GM21717 (cell line): Measurements from ENCODE around the gene ARHGAP6.

Experiments
- ATAC-seq: cut with Tn5 transposase; IDR thresholded peaks from one replicate; pipeline ENCODE4 v1.9.1; 2021; ENCODE audit warnings: mild to moderate bottlenecking, moderate library complexity; ENCODE audit not compliant: unreplicated experiment

The ARHGAP6 gene

DNA sequence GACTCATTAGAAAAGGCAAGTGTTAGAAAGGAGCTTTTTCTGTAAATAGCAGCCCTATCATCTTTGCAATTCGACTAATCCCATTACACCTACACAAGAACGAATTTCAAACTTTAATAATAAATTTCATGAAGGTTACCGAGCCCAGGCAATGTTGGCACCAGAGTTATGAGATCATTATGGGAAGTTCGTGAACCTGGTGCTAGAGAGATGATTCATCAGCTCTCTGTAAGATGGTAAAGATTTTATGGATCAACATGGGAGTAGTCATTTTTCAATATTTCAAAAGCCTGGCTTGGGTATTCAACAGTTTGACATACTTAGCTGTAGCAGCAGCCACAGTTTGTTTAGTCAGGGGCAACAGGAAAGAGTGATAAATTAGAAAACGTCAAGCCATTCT is 336.7 kb downstream of the ARHGAP6 start:
- ATAC-seq = no peak

DNA sequence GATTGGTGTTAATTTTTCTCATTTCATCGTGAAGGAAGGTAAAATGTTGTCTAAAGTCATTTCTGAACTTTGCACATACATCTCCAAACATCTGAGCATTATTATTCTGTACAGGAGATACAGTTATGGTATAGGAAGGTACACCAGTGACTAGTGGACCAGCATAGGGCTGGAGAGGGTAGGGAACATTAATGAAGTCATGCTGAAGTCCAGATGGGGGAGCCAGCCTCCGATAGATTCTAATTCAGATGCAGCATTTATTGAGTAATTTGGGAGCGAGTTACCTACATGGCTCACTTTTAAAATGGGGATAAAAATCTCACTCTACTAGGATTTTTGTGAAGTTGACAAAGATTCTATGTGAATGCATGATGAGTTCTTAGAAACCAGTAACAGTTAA is 337.6 kb downstream of the ARHGAP6 start:
- no peak for ATAC-seq

DNA sequence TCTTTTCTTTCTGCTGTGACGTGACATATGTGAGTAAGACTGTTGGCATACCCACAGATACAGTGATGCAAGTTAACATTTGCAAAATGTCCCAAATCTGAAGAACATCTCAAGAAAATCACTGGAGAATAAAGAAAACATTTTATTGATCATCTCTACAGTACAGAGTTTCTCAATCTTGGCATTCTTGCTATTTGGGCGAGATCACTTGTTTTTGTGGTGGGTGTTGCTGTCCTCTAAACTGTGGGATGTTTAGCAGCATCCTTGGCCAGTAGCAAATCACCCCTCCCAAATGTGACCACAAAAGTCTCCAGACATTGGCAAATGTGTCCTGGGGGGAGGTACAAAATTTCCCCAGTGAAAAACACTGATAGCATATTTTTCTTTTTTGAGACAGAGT is 343.7 kb downstream of the ARHGAP6 start:
- no peak for ATAC-seq

DNA sequence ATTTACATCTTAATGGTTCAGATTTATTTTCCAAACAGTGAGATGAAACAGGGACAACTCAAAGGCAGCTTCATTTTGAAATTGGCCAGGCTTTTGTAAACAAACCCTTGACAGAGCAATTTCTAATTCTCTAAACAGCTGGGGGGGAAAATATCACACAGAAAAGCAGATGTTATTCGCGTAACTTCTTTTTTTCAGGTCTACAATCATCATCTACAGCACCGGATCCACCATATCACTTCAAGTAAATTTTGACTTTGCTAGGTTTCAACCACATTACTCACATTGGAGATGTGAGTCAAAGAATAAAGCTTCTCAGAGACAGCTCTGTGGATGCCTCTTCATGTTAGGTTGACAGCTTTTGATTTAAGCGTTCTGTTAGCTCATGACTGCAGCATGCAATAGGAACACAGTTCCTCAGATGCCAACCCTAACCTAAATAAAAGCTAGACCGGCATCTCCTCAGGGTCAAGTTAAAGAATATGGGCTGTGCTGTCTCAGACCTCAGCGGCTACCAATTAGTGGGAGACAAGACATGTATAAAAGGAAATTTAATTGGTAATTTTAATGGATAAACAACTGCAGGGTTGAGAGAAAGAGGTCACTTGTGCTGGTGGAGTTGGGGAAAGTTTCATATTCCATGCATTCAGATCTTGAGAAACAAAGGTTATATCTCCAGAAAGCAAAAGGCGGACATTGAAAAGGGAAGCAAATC is 345.8 kb downstream of the ARHGAP6 start:
- ATAC-seq = no peak

DNA sequence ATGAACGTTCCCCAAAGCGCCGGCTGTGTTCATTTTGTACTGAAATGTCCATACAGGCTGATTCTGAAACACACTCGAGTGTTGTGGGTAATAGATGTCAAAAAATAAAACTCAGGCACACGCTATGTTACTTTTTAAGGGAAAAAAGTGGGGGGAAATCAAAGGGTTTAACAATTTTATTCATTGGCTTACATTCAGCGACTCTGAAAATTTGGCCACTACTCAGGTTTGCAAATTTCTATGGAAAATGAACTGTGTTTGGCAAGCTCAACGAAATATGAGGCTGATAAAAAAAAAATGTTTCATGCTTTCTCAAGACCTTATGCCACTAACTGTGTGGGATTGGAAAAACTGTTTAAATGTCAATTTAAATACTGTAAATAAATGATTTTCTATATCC is 354.0 kb downstream of the ARHGAP6 start:
- no peak for ATAC-seq

DNA sequence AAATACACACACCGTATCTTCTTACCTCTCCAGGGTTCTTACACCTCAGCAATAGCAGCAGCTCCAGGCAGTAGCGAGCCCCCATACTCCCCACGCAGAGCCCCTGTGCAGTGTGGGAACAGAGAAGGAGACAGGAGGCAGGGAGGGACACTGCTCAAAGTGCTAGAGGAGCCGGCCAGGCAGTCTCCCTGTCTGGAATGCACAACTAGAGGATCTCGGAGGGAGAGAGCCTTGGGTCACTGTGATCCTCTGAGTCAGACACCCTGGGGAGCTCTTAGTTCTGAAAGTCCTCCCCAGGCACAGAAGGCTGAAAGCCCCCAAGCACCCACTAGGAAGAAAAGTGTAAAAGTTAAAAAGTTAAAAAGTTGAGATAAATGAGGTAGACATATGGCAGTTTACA is 356.5 kb downstream of the ARHGAP6 start:
- ATAC-seq = no peak

DNA sequence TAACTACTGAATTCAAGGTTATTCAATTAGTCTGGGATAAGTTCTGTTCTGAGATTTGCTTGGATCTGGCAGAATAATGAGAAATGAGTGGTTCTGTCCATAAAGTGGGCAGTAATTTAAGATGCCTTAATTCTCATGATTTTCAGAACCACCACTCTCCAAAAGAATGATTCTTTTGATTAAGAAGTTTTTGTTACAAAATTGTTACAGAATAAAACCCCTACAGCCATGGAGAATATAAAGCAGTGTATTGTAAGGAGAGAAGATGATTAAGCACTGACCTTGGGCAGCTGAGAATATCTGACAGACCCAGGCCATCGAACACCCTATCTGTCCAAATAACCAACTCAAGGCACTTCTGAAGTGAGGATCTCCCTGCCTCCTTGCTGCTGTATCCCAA is 360.1 kb downstream of the ARHGAP6 start:
- ATAC-seq = no peak

DNA sequence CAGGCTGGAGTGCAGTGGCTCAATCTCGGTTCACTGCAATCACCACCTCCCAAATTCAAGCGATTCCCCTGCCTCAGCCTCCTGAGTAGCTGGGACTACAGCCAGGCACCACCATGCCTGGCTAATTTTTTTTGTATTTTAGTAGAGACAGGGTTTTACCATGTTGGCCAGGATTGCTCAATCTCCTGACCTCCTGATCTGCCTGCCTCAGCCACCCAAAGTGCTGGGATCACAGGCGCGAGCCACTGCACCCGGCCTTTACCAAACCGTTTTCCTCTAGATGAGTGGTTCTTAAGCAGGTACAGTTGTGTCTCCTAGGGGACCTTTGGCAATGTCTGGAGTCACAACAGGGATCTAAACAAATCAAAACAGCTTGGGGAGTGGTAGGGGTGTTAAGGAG is 360.9 kb downstream of the ARHGAP6 start:
- ATAC-seq = no peak

DNA sequence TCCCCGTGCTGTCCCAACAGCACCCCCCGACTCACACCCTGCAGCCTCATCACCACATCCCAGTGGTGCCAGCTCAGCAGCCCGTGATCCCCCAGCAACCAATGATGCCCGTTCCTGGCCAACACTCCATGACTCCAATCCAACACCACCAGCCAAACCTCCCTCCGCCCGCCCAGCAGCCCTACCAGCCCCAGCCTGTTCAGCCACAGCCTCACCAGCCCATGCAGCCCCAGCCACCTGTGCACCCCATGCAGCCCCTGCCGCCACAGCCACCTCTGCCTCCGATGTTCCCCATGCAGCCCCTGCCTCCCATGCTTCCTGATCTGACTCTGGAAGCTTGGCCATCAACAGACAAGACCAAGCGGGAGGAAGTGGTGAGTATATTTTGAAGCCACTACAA is 367.1 kb downstream of the ARHGAP6 start:
- no peak for ATAC-seq

DNA sequence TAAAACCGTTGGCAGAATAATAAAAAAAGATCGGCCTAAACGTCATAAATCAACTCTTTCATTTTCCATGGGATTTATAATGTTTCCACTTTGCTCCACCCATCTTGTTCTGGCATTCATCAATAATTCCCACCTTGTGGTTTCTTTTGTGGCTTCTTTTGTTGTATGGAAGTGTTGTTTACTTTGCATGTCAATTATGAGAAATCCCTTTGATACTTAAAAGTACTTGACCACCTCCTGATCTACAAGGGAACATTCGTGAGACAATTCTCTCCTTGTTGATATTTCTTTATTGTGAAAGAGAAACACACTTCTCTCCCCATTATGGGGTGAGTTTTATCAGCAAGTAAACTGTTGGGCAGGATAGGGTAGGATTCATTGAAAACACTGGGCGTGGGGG is 369.7 kb downstream of the ARHGAP6 start:
- ATAC-seq = no peak

DNA sequence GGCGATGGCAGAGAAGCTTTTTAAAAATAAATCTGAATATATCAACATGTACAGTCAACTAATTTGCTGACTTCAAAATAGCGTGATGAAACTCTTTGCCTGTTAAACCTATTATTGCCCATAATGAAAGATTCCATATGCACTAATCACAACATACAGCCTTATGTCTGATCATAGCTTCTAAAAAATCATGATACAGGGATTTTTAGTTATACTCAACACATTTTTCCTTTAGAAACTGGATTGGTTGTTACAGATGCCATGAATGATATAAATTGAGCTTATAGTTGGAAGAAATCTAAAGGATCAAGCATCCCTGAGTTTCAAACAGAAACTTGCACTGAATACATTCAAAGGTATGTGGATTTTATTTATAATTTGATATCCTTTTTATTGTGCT is 372.6 kb downstream of the ARHGAP6 start, which contains the start of gene AMELX:
TSS of gene AMELX (plus strand) at position 301 of the 400 bp plus-strand sequence. CDS start 1,376 bp downstream, outside the sequence.
- ATAC-seq = no peak

DNA sequence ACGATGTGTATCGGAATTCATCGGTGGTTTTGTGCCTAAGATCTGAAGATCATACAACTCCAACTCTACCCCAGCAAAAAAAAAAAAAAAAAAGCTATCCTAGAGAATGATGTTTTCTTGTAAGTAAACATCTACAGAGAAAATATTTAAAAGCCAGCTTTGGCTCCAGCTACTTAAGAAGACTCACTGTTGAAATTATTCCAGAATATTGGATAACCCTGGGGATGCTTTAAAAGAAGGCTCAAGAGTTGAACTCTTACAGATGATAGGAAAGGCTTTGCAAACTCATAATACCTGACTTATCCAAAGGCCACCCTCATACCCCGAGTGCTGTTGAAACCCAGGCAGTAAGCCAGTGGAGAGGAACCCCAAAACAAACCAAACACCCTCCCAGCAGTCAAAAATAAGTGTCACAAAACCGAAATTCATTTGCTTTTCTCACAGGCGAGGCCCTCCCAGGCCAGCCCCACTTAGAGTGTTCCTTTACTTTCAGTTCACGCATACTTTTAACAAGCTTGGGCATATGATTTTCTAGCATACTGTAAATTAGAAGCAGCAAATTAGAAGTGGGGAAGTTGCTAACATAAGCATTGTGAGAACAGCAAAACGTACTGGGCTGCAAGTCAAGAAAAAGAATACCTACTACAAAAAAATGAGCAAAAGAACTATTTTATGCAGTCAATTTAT is 375.2 kb downstream of the ARHGAP6 start:
- ATAC-seq = no peak

DNA sequence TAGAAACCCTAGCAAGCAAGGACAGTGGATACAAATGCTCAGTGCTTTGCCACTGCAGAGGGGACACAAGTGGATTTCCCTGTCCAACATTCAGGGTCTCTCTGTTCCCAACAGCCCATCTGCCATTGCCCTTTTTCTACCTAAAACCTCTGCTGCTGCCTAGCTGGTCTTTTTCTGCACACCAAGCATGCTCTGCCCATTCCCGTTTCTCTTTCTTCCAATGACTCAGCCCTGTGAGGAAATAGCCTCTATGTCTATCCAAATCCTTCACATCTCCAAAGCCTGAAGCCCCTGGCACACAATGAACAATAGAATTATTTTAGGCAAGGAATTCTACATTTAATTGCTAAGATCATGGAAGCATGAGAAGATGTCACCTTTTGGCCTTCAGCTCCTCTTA is 378.2 kb downstream of the ARHGAP6 start:
- no peak for ATAC-seq

DNA sequence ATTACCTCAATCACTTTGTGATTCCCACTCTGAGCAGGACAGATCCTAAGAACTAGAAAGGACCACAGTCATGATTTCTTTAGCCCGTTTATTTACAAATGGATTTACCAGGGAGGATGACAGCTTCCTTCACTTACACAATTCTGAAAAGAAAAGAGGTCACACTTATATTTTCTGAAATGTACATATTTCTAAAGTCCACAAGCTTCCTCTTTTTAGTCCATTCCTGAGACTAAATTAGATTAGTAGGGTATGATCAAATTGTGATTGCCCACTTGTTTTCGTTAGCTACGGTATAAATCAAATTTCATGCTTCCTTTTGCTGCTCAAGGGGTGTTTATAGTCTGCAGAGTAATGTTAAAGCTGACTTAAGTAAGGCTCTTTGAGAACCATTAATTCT is 380.1 kb downstream of the ARHGAP6 start:
- no peak for ATAC-seq

DNA sequence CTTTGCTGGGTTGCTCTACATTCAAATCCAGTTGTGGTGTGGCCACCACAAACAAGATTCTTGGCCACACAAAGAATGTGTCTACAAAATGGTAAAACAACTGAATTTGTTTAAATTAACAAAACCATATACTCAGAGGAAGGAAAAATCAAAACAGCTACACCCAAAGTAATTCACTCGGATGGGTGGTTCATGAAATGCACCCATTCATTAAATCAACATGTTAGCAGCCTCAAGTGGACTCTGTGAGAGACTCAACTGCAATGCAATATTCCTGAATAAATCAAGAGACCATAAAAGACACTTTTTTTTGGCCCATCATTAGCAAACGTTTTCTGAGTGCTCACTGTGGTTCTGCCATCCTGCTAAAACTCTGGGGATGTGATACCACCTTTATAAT is 383.7 kb downstream of the ARHGAP6 start:
- no peak for ATAC-seq

DNA sequence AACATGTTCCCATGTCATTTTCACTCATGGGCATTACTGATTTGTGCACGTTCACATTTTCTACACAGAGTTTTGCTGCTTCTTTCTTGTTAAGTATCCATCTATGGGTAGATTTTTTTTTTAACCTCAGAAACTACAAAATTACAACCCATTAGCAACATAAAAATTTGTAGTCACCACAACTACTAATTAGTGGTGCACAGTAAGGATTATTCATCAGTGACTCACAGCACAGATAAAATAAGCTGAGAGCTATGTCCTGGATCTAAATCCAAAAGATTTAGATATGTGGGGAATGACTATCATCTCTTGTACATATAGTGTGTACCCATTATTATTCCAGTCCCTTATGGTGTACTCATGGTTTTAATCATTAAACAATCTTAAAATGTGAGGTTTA is 392.2 kb downstream of the ARHGAP6 start:
- no peak for ATAC-seq

DNA sequence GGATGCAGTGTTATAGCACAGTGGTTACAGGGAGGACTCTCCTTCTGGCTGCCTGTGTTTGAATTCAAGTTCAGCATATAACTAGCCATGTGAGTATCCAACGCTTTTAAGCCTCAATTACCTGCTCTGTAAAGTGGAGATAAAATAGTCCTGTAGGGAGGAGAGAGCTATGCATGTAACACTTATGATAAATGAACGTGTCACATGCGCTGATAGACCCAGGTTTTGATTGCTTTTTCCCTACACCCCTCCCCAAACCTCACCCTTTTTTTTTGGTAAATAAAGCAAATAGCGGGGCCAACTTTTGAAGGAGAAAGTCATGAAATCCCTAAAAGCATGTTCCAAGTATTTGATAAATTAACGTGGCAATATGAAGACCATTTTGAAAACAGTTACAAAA is 392.9 kb downstream of the ARHGAP6 start:
- no peak for ATAC-seq

DNA sequence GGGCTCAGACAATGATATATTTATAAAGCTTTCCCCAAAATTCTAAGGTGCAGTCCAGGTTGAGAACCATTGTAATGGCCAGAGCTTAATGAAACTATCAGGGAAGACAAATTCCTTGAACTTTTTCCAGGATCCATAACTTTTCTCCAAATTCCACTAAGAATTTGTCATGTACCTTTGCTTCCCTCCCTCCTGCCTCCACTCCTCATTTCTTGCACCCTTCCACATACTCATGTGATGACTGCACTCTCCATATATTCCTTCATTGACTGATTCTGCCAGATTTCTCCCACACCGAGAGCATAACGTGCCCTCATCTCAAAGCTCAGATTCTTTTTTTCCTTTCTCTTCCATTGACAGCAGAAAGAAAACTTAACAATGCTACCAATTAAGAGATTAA is 393.4 kb downstream of the ARHGAP6 start:
- no peak for ATAC-seq

DNA sequence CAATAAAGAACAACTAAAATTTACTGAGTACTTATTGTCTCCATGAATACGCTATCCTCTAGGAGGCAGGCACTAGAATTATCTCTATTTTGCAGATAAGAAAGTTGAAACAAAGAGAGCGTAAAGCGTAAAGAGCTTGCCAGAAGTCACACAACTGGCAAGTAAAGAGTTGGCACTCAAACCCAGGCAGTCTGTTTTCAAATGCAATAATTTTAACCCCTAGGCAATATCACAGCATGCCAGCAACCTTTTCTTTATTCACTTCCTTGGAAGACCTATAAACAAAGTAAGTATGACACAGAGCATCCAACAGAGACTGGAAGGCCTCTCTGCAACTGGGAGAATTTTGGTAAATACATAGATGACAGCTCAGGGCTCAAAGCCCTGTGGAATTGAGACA is 395.7 kb downstream of the ARHGAP6 start:
- no peak for ATAC-seq

DNA sequence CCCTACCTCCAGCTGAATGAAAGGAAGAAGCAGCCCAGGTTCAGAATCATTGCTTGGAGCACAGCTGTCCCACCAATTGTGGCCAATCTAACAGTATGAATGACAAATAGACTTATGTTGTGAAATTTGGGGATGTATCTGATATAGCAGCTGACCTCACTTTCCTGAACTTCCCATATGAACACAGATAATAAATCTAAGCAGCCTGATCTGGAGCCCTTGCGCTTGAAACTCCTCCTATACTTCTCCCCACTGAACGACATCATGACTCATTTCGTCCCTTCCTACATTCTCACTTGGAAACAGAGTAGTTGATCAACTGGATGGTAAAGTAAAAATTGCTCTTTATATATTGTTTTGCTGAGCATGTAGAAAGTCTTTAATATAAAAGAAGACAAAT is 396.7 kb downstream of the ARHGAP6 start:
- no peak for ATAC-seq

DNA sequence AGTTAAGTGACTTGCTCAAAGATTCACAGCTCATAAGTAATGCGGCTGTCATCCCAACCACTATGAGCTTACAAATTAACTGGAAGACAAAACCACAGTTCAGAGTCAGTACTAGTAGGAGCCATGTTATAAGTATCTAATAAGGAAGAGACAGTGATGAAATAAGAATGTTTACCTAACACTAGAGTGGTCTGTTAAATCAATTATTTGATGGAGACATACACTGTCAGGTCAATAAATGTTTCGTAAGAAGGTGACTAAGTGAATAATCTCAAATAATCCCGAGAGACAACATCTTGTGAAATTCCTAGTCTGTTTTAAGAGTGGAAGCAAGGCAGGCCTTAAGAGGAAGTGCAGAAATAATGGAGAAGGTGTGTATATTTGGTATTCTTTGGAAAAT is 398.3 kb downstream of the ARHGAP6 start:
- ATAC-seq = no peak

DNA sequence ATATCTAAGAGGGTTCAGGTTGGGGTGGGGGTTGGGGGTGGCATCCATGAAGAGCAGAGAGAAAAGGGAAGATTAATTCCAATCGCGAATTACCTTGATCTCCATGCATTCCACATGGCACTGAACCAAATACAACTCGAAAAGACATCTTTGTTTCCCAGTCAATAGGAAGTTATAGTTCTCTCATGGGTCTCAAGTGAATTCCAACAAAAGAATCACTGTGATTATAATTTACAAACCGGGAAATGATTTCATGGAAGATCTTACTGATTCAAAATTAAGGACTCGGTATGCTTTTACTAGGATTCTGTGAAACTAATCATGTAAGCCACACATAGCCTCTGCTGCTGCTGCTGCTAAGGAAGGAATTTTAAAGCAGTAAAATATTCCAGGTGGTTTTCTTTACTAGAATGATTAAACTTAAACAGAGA is 399.1 kb downstream of the ARHGAP6 start:
- ATAC-seq = no peak

DNA sequence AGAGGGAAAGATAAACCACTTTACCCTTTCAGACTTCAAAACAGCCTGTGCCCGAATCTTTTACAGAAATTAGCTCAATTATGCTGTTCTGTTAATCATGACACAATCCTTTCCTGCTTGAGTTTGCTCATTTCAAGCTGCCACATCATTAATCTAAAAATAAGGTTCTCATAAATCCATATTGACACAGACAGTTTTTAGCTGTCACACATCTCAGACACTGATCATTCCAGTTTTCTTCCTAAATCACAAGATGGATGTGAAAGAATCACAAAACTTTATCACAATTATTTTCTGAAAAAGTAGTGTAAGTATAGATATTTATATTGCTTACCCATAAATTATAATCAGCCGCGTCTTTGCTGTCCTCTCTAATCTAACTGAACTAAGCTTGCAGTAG is 400.4 kb downstream of the ARHGAP6 start:
- ATAC-seq = no peak
